Vagina (tissue), 2 donors: ENCODE data around the gene AK9. TPM values are rescaled to one million over a fixed set of nuclear protein-coding genes. Genes with fewer than 3 reads are reported as not detected.
"Not testable (repeated sequence)": the region's sequence is repeated elsewhere in the genome, so short reads cannot be mapped to it uniquely, and the experiment has no call there.

Experiments used
- DNase-seq, 2 donors: peaks; one replicate each; pipeline ENCODE4 v3.0.0-alpha.2; 2017; ENCODE audit errors: extremely low spot score in 2 of 2
- H3K27ac ChIP-seq: fragments of 200-600 bp; sonication (generic); one replicate; pipeline ENCODE4 v1.5.1; 2019
- H3K27me3 ChIP-seq: fragments of 200-600 bp; sonication (generic); one replicate; pipeline ENCODE4 v1.5.1; 2019
- H3K36me3 ChIP-seq, 2 donors: fragments of 200-600 bp; sonication (generic); one replicate each; pipeline ENCODE4 v1.5.1; 2017 to 2019
- H3K4me1 ChIP-seq: fragments of 200-600 bp; sonication (generic); one replicate; pipeline ENCODE4 v1.5.1; 2019
- H3K4me3 ChIP-seq, 2 donors: fragments of 200-600 bp; sonication (generic); 1 replicate in 1 of 2; 2 replicates in 1 of 2; pipeline ENCODE4 v1.5.1; 2016 to 2019
- H3K9me3 ChIP-seq: fragments of 200-600 bp; sonication (generic); one replicate; pipeline ENCODE4 v1.5.1; 2019
- CTCF ChIP-seq, 3 experiments: fragments of 450-650 bp in 2 of 3; fragments of 200-600 bp in 1 of 3; sonication (generic) in 1 of 3; IDR thresholded peaks; one replicate each; pipeline ENCODE4 v1.5.1; 2017 to 2019; ENCODE audit warnings: antibody characterized with exemption in 3 of 3, mild to moderate bottlenecking in 2 of 3, moderate library complexity in 2 of 3
- POLR2A ChIP-seq, 2 donors: fragments of 450-650 bp; IDR thresholded peaks; one replicate each; pipeline ENCODE4 v1.6.1; 2017; ENCODE audit warnings: antibody characterized with exemption in 2 of 2, mild to moderate bottlenecking in 2 of 2, moderate library complexity in 2 of 2
- POLR2AphosphoS5 ChIP-seq, 2 donors: sonication (generic); formaldehyde crosslinking; IDR thresholded peaks; one replicate each; pipeline ENCODE4 v1.9.0; 2017; ENCODE audit warnings: antibody characterized with exemption in 2 of 2, mild to moderate bottlenecking in 2 of 2, low read depth in 1 of 2; ENCODE audit not compliant: insufficient read depth in 1 of 2
- intact Hi-C: fragments of 100-400 bp; cut with DNase I; formaldehyde crosslinking; loops from one replicate; pipeline ENCODE4 v1.15.1; 2023
- total RNA-seq: library from RNA; depleted of rRNA; stranded (reverse); fragments of >200 nt; gene quantifications from one replicate; pipeline ENCODE4 v1.2.3, GENCODE V29; 2016

Gene AK9
- total RNA-seq, 1 donor from 2014 or later = 8.1 TPM

GRCh38 chr6:109738255-109738654, 47.3 kb upstream of the AK9 start:
- no peak for DNase-seq
- H3K36me3 ChIP-seq = peaks cover 0 to 20% of the 10 kb centered on the region in 2 donors
- no peak overlapping the region for H3K27ac ChIP-seq
- intact Hi-C loops = no loop called here
- TF ChIP-seq POLR2A (IDR thresholded peaks at IDR 0.05) = no peak
- no peak for TF ChIP-seq CTCF (IDR thresholded peaks at IDR 0.05)
- TF ChIP-seq POLR2AphosphoS5 (IDR thresholded peaks at IDR 0.05; ENCODE audit: insufficient read depth in 1 of 2, low read depth in 1 of 2) = no peak
- no peaks in the 10 kb centered on the region for H3K4me1 ChIP-seq
- H3K9me3 ChIP-seq = no peaks in the 10 kb centered on the region
- H3K4me3 ChIP-seq = no peak overlapping the region
- H3K27me3 ChIP-seq = no peaks in the 10 kb centered on the region

GRCh38 chr6:109736273-109737025, 45.4 kb upstream of the AK9 start:
- intact Hi-C loops = no loop called here
- no peak for TF ChIP-seq POLR2A (IDR thresholded peaks at IDR 0.05)
- TF ChIP-seq POLR2AphosphoS5 (IDR thresholded peaks at IDR 0.05; ENCODE audit: insufficient read depth in 1 of 2, low read depth in 1 of 2) = no peak
- no peak for TF ChIP-seq CTCF (IDR thresholded peaks at IDR 0.05)
- Histone ChIP-seq H3K4me3 (no peak overlapping the region), H3K9me3 (no peaks in the 10 kb centered on the region), H3K4me1 (no peaks in the 10 kb centered on the region), H3K27me3 (no peaks in the 10 kb centered on the region), H3K36me3 (peaks cover 0 to 20% of the 10 kb centered on the region in 2 donors), H3K27ac (no peak overlapping the region)
- DNase-seq = no peak

DNA sequence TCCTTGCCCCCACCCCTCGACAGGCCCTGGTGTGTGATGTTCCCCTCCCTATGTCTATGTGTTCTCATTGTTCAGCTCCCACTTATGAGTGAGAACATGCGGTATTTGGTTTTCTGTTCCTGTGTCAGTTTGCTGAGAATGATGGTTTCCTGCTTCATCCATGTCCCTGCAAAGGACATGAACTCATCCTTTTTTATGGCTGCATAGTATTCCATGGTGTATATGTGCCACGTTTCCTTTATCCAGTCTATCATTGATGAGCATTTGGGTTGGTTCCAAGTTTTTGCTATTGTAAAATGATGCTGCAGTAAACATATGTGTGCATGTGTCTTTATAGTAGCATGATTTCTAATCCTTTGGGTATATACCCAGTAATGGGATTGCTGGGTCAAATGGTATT, 34.2 kb upstream of the AK9 start:
- H3K4me1 ChIP-seq, H3K36me3 ChIP-seq, intact Hi-C loops, H3K4me3 ChIP-seq, H3K27me3 ChIP-seq, DNase-seq, H3K9me3 ChIP-seq, H3K27ac ChIP-seq: not testable (repeated sequence)

GRCh38 chr6:109722564-109723254, 31.7 kb upstream of the AK9 start:
- no peaks in the 10 kb centered on the region for H3K4me1 ChIP-seq
- no peaks in the 10 kb centered on the region for H3K9me3 ChIP-seq
- peaks cover 0 to 12% of the 10 kb centered on the region in 2 donors for H3K36me3 ChIP-seq
- TF ChIP-seq POLR2AphosphoS5 (IDR thresholded peaks at IDR 0.05; ENCODE audit: insufficient read depth in 1 of 2, low read depth in 1 of 2) (no peak), CTCF (IDR thresholded peaks at IDR 0.05) (no peak), POLR2A (IDR thresholded peaks at IDR 0.05) (no peak)
- no peaks in the 10 kb centered on the region for H3K27me3 ChIP-seq
- no peak overlapping the region for H3K4me3 ChIP-seq
- intact Hi-C loops = no loop called here
- H3K27ac ChIP-seq = no peak overlapping the region
- DNase-seq = no peak

GRCh38 chr6:109722011-109722410, 31.0 kb upstream of the AK9 start:
- intact Hi-C loops = no loop called here
- Histone ChIP-seq H3K4me3 (no peak overlapping the region), H3K36me3 (peaks cover 0 to 16% of the 10 kb centered on the region in 2 donors), H3K27me3 (no peaks in the 10 kb centered on the region), H3K27ac (no peak overlapping the region), H3K9me3 (no peaks in the 10 kb centered on the region), H3K4me1 (no peaks in the 10 kb centered on the region)
- no peak for DNase-seq
- no peak for TF ChIP-seq CTCF (IDR thresholded peaks at IDR 0.05)
- TF ChIP-seq POLR2A (IDR thresholded peaks at IDR 0.05) = no peak
- TF ChIP-seq POLR2AphosphoS5 (IDR thresholded peaks at IDR 0.05; ENCODE audit: insufficient read depth in 1 of 2, low read depth in 1 of 2) = no peak
